Esophagus (tissue), 2 donors: ENCODE data around the gene EVA1A. TPM values are rescaled to one million over a fixed set of nuclear protein-coding genes. Genes with fewer than 3 reads are reported as not detected.

Experiments
- H3K27ac ChIP-seq, 2 donors: one replicate each; pipeline ENCODE4 v1.5.1; 2013; ENCODE audit warnings: low read depth in 2 of 2, mild to moderate bottlenecking in 2 of 2, inconsistent platforms in 1 of 2, low read length in 1 of 2, moderate library complexity in 1 of 2
- H3K27me3 ChIP-seq, 2 donors: one replicate each; pipeline ENCODE4 v1.6.1; 2013; ENCODE audit warnings: low read length in 2 of 2, control low read depth in 1 of 2, mild to moderate bottlenecking in 1 of 2; ENCODE audit not compliant: insufficient read depth in 2 of 2, control insufficient read depth in 1 of 2
- H3K36me3 ChIP-seq, 2 donors: one replicate each; pipeline ENCODE4 v1.6.1; 2013; ENCODE audit warnings: low read length in 1 of 2; ENCODE audit not compliant: control insufficient read depth in 2 of 2, insufficient read depth in 2 of 2
- H3K4me1 ChIP-seq, 2 donors: one replicate each; pipeline ENCODE4 v1.6.1; 2013; ENCODE audit warnings: low read length in 1 of 2; ENCODE audit not compliant: control insufficient read depth in 2 of 2, insufficient read depth in 2 of 2
- H3K4me3 ChIP-seq, 2 donors: one replicate each; pipeline ENCODE4 v1.5.1; 2013; ENCODE audit warnings: low read length in 2 of 2, mild to moderate bottlenecking in 2 of 2, low read depth in 1 of 2, moderate library complexity in 1 of 2
- H3K9me3 ChIP-seq, 2 donors: one replicate each; pipeline ENCODE4 v1.6.1; 2013; ENCODE audit warnings: mild to moderate bottlenecking in 2 of 2, low read depth in 1 of 2, low read length in 1 of 2, moderate library complexity in 1 of 2; ENCODE audit not compliant: control insufficient read depth in 2 of 2, insufficient read depth in 1 of 2
- WGBS, 2 donors: extraction: QIAGEN DNeasy Blood & Tissue Kit; methylation state at CpG; one replicate each; pipeline ENCODE4 v1.1.7; 2013; 5-methylcytosine and 5-hydroxymethylcytosine counted together
- polyA plus RNA-seq, 2 donors: library from polyadenylated mRNA; stranded (reverse); fragments of 200-250 nt; gene quantifications; one replicate each; pipeline ENCODE4 v1.2.3, GENCODE V29; 2013
- donor health status: healthy with polysubstance abuse.
- donor health status: Bipolar disorder and iron deficiency.

The EVA1A gene
- polyA plus RNA-seq, 2 donors: 0.71 to 0.94 TPM

DNA sequence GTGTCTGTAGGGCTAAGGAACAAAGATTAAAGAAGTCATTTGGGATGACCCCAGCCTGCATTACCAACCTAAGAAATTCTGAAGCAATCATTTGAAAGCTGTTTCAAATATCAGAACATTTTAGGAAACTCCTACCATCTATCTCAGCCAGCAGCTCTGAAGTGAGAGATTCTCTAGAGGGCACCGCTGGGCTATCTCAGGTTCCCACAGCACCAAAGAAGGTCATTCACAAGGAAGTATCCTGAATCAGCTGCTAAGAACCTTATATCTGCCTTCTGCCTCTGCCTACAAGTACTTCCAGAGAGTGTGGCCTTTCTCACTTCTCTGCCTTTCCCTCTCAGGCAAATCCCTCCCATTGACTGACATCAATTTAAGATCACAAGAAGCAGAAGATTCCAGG is 13.4 kb upstream of the EVA1A start:
- no peaks in the 10 kb centered on the region for H3K9me3 ChIP-seq
- no peaks in the 10 kb centered on the region for H3K36me3 ChIP-seq
- H3K27ac ChIP-seq: no peak overlapping the region
- H3K4me1 ChIP-seq: peaks cover 0 to 2% of the 10 kb centered on the region in 2 donors
- H3K4me3 ChIP-seq: no peak overlapping the region
- no peaks in the 10 kb centered on the region for H3K27me3 ChIP-seq
- WGBS, 2 donors: 92 to 94% methylated on average over 1 of the region's 1 CpG

DNA sequence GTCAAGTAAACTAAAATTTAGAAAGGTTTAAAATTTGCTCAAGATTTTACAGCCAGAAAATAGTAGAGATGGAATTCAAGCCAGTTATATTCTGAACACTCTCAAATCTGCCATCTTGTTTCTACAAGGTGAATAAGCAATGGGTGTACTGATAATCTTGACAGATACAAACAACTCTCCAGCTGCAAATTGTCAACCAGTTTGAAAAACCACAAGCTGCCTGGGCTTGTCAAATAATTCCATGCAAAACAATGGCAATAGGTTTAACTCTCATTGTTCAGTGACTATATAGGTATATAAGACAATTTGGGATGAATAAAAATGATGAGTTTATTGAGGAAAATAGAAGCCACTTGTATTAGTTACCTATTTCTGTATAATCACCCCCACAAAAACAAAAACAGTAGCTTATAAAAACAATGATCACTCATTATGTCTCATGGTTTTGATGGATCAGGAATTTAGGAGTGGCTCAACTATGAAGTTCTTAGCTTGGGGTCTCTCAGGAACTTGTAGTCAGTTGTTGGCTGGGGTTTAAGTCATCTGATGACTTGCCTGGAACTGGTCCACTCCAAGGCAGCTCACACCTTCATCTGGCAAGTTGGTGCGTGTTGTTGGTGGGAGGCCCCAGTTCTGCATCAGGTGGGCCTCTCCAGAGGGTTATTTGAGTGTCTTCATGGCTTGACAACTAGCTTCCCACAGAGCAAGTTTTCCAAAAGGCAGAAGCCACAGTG is 12.6 kb upstream of the EVA1A start:
- Histone ChIP-seq H3K27ac (no peak overlapping the region), H3K36me3 (no peaks in the 10 kb centered on the region), H3K27me3 (no peaks in the 10 kb centered on the region), H3K9me3 (no peaks in the 10 kb centered on the region), H3K4me1 (peaks cover 0 to 2% of the 10 kb centered on the region in 2 donors), H3K4me3 (no peak overlapping the region)
- WGBS, 2 donors: 73 to 88% methylated on average over 1 of the region's 1 CpG

DNA sequence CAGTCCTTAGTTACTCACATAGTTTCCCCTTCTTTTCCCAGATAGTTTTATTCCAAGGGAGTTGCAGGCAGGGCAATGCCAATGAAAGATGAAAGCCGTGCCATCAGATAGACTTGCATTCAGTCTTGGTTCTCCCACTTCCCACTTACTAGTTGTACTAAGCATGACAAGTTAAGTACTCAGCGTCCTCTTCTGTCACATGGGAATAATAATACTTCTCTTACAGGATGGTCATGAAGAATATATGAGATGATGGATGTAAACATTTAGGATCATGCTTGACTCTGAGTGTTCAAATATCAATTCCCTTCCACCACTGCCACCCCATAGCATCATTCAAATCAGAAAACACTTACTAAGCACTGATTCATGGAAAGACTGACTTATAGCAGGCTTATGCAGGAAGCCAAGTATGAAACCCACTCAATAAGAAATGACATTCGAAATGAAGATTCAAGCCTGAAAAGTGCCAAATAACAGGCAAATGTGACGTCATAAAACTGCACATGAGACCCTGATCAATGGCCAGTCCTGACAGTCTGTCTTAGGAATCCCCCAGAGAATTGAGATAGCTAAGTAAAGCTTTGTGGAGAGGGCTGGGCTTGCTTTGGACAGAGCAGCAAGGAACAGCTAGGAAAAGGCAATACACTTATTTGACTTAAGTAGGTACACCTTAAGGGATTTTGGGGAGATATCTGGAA is 11.1 kb upstream of the EVA1A start:
- Histone ChIP-seq H3K36me3 (no peaks in the 10 kb centered on the region), H3K27me3 (no peaks in the 10 kb centered on the region), H3K27ac (no peak overlapping the region), H3K9me3 (no peaks in the 10 kb centered on the region), H3K4me1 (peaks cover 0 to 2% of the 10 kb centered on the region in 2 donors), H3K4me3 (no peak overlapping the region)
- WGBS, 2 donors: 75 to 86% methylated on average over 4 of the region's 4 CpGs

- whole genome bisulfite sequencing, 2 donors: 18 to 21% methylated on average over 7 of the region's 7 CpGs
- no peak overlapping the region for H3K4me3 ChIP-seq
- H3K27me3 ChIP-seq: no peaks in the 10 kb centered on the region
- peaks cover 0 to 2% of the 10 kb centered on the region in 2 donors for H3K4me1 ChIP-seq
- no peaks in the 10 kb centered on the region for H3K36me3 ChIP-seq
- H3K9me3 ChIP-seq: no peaks in the 10 kb centered on the region
- H3K27ac ChIP-seq: no peak overlapping the region
These were observed 10.4 kb upstream of the EVA1A start for GRCh38 chr2:75570948-75571729.

- H3K27ac ChIP-seq: no peak overlapping the region
- H3K9me3 ChIP-seq: no peaks in the 10 kb centered on the region
- peaks cover 0 to 2% of the 10 kb centered on the region in 2 donors for H3K4me1 ChIP-seq
- WGBS, 2 donors: 74% methylated on average over 8 of the region's 8 CpGs
- no peaks in the 10 kb centered on the region for H3K27me3 ChIP-seq
- H3K36me3 ChIP-seq: no peaks in the 10 kb centered on the region
- H3K4me3 ChIP-seq: no peak overlapping the region
These were observed 9.5 kb upstream of the EVA1A start for GRCh38 chr2:75570024-75570947.

DNA sequence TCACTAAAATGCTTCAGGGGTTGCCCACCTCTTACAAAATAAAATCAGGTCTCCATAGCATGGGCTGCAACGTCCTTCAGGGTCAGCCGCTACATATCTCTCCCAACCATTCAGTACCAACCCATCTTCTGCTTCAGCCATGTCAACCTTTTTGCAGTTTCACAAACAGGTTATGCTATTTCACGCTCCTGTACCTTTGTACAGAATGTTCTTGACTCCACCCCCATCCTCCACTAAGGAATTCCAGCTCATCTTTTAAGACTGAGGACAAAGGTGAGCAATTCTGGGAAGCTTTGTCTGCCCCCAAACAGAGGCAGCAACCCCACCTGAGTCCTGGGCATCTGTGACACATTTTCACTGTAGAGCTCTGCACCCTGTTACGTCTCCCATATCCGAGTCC is 8.8 kb upstream of the EVA1A start:
- WGBS, 2 donors: 85 to 90% methylated on average over 5 of the region's 5 CpGs
- no peaks in the 10 kb centered on the region for H3K36me3 ChIP-seq
- H3K9me3 ChIP-seq: no peaks in the 10 kb centered on the region
- H3K4me3 ChIP-seq: no peak overlapping the region
- no peaks in the 10 kb centered on the region for H3K27me3 ChIP-seq
- H3K4me1 ChIP-seq: peaks cover 0 to 2% of the 10 kb centered on the region in 2 donors
- H3K27ac ChIP-seq: no peak overlapping the region

DNA sequence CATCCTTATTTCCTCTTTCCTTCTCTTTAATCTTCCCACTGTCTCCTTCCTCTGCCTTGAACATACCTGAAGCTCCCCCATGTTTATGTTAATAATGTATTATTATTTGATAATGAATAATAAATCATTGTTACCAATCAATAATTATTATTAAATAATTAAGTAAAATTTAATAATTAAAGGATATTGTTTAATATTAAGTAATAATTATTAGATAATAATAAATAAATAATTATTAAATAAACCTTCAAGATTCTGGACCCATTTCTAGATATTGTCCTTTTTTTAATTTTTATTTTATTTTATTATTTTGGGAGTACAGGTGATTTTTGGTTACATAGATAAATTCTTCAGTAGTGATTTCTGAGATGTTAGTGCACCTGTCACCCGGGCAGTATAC is 7.4 kb upstream of the EVA1A start:
- Histone ChIP-seq H3K36me3 (no peaks in the 10 kb centered on the region), H3K27ac (no peak overlapping the region), H3K4me3 (no peak overlapping the region), H3K4me1 (peaks cover 0 to 2% of the 10 kb centered on the region in 2 donors), H3K9me3 (no peaks in the 10 kb centered on the region), H3K27me3 (no peaks in the 10 kb centered on the region)
- WGBS, 2 donors: 91 to 100% methylated on average over 1 of the region's 1 CpG

GRCh38 chr2:75565472-75566462 is 5.0 kb upstream of the EVA1A start:
- peaks cover 0 to 5% of the 10 kb centered on the region in 2 donors for H3K4me1 ChIP-seq
- no peak overlapping the region for H3K4me3 ChIP-seq
- no peaks in the 10 kb centered on the region for H3K27me3 ChIP-seq
- 63 to 65% methylated on average over 8 of the region's 8 CpGs for WGBS, 2 donors
- no peaks in the 10 kb centered on the region for H3K9me3 ChIP-seq
- H3K27ac ChIP-seq: no peak overlapping the region
- no peaks in the 10 kb centered on the region for H3K36me3 ChIP-seq
